NK-92 treated with Interleukin-12 subunit alpha and Interleukin-12 subunit beta, amount 100 ng/mL, for 24 hours (cell line): Measurements from ENCODE around the gene FGF16.
"Not testable (repeated sequence)": the region's sequence is repeated elsewhere in the genome, so short reads cannot be mapped to it uniquely, and the experiment has no call there.

Source experiments
- DNase-seq: peaks from one replicate; lab custom pipeline; 2025; lab: John Stamatoyannopoulos, UW

The FGF16 gene

DNA sequence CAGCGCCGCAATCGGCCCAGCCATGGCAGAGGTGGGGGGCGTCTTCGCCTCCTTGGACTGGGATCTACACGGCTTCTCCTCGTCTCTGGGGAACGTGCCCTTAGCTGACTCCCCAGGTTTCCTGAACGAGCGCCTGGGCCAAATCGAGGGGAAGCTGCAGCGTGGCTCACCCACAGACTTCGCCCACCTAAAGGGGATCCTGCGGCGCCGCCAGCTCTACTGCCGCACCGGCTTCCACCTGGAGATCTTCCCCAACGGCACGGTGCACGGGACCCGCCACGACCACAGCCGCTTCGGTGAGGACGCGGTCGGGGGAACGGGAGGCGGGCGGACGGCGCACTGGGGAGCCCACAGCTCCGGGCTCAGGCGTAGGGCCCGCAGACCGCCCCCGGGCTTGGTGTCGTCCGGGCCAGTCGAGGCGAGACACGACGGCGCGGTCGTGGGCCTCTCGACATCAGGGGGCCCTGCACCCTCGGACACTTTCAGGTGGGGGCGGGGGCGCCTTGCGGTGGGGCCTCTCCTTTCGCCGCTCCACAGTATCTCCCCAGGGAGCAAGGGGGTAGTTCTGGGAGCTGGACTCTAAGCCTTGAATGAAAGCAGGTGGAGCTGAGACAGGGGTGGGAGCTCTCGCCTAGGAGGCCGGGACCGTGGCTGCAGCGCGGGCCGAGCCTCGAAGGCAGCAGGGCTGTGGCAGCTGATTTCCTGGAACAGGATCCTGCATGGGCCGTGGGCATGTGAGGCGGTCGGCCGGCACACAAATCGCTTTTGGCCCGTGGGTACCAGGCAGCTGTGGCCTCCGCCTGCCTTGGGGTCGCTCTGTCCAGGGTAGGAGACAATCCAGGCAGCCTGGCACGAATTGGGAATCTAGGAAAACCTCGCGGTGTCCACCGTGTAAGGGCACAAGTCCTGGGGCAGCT is 722 bp downstream of the FGF16 start:
- no peak for DNase-seq

- no peak for DNase-seq
Measured at GRCh38 chrX:77450415-77450814, 3.2 kb downstream of the FGF16 start.

- DNase-seq: no peak
Measured at GRCh38 chrX:77450996-77451395, 3.8 kb downstream of the FGF16 start.

DNA sequence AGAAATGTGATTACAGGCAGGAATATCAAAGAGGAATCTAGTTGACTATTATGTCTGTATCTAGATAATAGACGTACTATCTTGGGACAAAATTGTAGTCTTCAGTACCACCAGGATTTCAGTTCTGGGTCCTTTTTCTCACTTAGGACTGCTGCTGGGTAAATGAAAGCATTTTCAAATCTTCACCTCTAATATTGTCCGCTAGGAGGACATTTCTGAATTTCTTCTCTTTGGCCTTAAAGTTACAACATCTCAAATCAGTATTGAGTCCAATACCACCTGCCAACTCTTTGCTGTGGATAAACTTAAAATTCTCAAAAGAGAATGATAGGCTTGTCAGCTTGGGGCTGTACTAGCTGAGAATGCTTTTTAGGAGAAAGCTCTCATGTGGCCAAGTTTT is 6.0 kb downstream of the FGF16 start:
- DNase-seq: no peak

DNA sequence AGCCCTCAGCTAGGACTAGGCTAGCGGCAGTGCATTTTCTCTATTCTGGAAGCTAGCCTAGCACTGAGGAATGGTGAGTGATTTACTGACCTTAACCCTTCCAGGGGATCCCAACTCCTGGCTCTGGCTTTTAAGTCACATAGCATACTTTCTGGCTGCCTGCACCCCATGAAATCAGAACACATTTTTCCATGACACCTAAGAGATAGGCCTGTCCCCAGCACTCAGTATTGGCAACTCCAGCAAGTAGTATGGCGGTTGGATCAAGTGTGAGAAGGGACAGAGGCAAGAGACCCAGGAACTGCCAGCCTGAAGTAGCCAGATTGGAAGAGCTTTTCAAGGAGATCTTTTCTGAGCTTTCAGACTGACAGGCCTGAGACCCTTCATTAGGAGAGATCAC is 8.2 kb downstream of the FGF16 start:
- no peak for DNase-seq

- no peak for DNase-seq
Measured at GRCh38 chrX:77484045-77484444, 36.9 kb downstream of the FGF16 start.

DNA sequence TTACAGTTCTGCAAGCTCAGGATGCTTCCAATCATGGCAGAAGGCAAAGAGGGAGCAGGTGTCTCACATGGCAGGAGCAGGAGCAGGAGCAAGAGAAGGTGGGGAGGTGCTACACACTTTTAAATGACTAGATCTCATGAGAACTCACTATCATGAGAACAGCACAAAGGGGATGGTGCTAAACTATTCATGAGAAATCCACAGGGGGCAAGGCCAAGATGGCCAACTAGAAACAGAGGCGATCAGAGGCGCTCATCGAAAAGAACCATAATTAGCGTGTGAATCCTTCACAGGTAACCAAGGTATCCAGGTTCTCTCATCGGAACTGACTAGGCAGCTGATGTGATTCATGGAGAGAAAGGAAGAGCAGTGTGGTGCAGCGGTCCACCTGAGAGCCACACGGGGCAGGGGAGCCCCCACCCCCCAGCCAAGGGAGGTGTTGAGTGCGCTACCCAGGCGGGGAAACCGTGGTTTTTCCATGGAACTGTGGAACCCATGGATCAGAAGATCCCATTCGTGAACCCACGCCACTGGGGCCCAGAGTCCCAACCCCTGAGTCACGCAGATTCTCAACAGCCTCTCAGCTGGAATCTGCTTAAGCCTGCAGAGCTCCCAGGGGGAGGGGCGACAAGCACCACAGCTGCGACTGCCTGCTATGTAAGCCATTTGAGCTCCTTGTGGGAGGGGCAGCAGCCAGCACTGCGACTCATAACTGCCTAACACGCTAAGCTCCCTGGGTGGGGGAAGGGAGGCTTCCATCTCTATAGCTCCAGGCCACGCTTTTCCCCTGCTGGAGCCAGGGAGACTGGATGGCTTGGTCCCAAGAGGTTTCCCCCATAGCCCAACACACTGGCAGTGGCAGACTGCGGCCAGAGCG is 46.7 kb downstream of the FGF16 start:
- DNase-seq: no peak

GRCh38 chrX:77500164-77500563 is 53.0 kb downstream of the FGF16 start:
- DNase-seq: not testable (repeated sequence)

GRCh38 chrX:77502951-77503525 is 55.8 kb downstream of the FGF16 start:
- no peak for DNase-seq

DNA sequence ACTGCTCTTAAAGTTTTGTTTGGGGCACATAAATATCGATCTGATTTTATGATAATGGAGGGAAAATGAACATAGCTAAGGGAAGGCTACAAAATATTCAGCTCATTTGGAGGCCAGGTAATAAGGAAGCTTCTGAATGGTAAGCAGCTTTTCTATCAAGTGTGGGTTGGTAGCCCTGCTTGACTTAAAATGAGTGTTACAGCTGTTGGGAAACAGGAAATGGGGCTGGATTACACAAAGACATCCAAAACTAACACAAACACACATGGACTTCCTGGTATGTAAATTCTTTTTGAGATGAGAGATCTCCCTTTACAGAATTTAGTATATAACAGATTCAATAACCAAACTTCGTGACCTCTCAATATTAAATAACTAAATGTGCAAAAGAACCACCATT is 58.0 kb downstream of the FGF16 start:
- DNase-seq: no peak
